ENCODE measurements around the gene ARHGDIG. TPM values are rescaled to one million over a fixed set of nuclear protein-coding genes. Genes with fewer than 3 reads are reported as not detected.
"Not testable (repeated sequence)": the region's sequence is repeated elsewhere in the genome, so short reads cannot be mapped to it uniquely, and the experiment has no call there.

ARHGDIG gene
- total RNA-seq, 1 experiment from 2014 or later, result 3.1 TPM

DNA sequence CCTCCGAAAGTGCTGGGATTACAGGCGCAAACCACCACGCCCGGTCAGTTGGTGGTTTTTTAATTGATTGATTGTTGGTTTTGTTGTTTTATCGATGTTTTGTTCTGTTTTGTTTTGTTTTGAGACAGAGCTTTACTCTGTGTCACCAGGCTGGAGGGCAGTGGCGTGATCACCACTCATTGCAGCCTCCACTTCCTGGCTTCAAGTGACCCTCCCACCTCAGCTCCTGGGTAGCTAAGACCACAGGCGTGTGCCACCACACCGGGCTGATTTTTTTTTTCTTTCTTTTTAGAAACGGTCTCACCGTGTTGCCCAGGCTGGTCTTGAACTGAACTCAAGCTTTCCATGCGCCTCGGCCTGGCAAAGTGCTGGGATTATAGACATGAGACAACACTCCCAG lies 33.4 kb upstream of the ARHGDIG start:
- no peaks in the 10 kb centered on the region for H3K27me3 ChIP-seq (ENCODE audit: low read length)
- H3K4me3 ChIP-seq (ENCODE audit: low read length), result no peak overlapping the region
- H3K4me1 ChIP-seq (ENCODE audit: low read length), result no peaks in the 10 kb centered on the region
- H3K9ac ChIP-seq (ENCODE audit: low read length), result no peak overlapping the region
- peaks cover 31% of the 10 kb centered on the region for H3K79me2 ChIP-seq (ENCODE audit: low read length)
- no peaks in the 10 kb centered on the region for H3K36me3 ChIP-seq (ENCODE audit: insufficient read depth, low read length)
- no peaks in the 10 kb centered on the region for H4K20me1 ChIP-seq (ENCODE audit: insufficient read depth, low read depth, low read length)
- no peak overlapping the region for H3K4me2 ChIP-seq (ENCODE audit: low read depth, low read length, poor library complexity, severe bottlenecking)
- no peaks in the 10 kb centered on the region for H3K9me3 ChIP-seq (ENCODE audit: low read length)
- no peak overlapping the region for H2AFZ ChIP-seq (ENCODE audit: low read length)
- DNase-seq, result no peak
- no peak overlapping the region for H3K27ac ChIP-seq (ENCODE audit: low read length)
- no peaks in the 10 kb centered on the region for H3K9me2 ChIP-seq (replicated peaks; ENCODE audit: insufficient read depth, low read length)

DNA sequence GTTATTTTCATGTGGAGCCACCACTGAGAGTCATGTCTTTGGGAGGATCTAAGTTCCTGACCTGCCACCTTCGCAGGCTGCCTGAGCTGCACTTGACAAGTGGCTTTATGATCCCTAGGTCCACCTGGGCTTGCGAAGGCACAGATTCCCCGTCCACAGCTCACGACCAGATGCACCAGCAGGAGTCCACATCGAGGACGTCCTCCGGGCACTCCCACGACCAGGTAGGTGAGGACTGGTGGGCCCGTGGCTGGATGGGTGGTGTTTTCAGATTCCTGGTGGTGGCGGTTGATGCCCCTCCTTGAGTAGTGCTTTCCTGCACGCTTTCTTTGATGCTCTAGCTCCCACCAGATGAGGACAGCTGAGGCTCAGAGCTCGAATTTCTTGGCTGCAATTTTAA lies 31.0 kb upstream of the ARHGDIG start:
- Histone ChIP-seq H4K20me1 (ENCODE audit: insufficient read depth, low read depth, low read length) (no peaks in the 10 kb centered on the region), H3K4me2 (ENCODE audit: low read depth, low read length, poor library complexity, severe bottlenecking) (no peak overlapping the region), H3K4me1 (ENCODE audit: low read length) (no peaks in the 10 kb centered on the region), H3K9me3 (ENCODE audit: low read length) (no peaks in the 10 kb centered on the region), H3K27me3 (ENCODE audit: low read length) (no peaks in the 10 kb centered on the region), H3K27ac (ENCODE audit: low read length) (no peak overlapping the region), H2AFZ (ENCODE audit: low read length) (no peak overlapping the region), H3K9me2 (replicated peaks; ENCODE audit: insufficient read depth, low read length) (no peaks in the 10 kb centered on the region), H3K4me3 (ENCODE audit: low read length) (no peak overlapping the region), H3K36me3 (ENCODE audit: insufficient read depth, low read length) (no peaks in the 10 kb centered on the region), H3K79me2 (ENCODE audit: low read length) (peaks cover 11% of the 10 kb centered on the region; the same call in 1 of the 2 replicates), H3K9ac (ENCODE audit: low read length) (no peak overlapping the region)
- DNase-seq, result no peak

DNA sequence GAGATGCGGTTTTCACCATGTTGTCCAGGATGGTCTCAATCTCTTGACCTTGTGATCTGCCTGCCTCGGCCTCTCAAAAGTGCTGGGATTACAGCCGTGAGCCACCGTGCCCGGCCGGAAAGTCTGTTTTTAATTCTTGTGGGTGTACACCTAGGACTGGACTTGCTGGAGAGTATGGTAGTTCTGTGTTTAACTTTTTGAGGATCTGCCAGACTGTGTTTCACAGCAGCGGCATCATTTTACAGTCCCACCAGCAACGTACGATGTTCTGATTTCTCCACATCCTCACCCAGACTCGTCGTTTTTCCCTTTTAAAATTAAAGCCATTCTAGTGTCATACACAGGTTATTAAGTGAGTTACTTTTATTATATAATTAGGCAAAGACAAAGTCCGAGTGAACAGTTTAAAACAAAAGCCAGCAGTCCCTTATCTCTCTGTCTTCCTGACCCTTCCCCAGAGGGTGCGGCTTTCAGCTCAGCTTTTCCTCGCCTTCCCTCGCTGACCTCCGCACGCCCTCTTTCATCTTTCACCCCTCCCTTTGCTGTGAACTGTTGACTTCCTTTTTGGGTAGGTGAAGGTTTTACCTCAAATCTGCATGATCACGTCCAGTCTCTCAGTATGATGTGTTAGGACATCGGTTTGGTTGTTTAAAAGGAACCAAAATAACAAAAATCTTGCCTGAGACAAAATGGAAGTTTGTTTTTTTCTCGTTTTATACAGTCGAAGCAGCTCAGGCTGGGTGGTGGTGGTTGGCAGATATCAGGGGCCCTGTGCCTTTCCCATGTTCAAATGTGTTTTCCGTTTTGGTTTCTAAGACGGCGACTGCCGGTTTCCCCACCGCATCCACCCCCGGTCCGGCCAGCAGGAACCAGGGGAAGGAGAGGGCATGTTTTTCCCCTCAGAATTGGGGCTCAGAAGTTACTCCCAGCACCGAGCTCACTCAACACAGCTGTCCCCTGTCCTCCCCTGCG lies 27.7 kb upstream of the ARHGDIG start:
- Histone ChIP-seq H3K27me3 (ENCODE audit: low read length) (no peaks in the 10 kb centered on the region), H2AFZ (ENCODE audit: low read length) (no peak overlapping the region), H3K27ac (ENCODE audit: low read length) (no peak overlapping the region), H4K20me1 (ENCODE audit: insufficient read depth, low read depth, low read length) (no peaks in the 10 kb centered on the region), H3K4me2 (ENCODE audit: low read depth, low read length, poor library complexity, severe bottlenecking) (no peak overlapping the region), H3K9ac (ENCODE audit: low read length) (no peak overlapping the region), H3K9me2 (replicated peaks; ENCODE audit: insufficient read depth, low read length) (no peaks in the 10 kb centered on the region), H3K36me3 (ENCODE audit: insufficient read depth, low read length) (no peaks in the 10 kb centered on the region), H3K79me2 (ENCODE audit: low read length) (no peaks in the 10 kb centered on the region; the same call in 1 of the 2 replicates), H3K4me3 (ENCODE audit: low read length) (no peak overlapping the region), H3K4me1 (ENCODE audit: low read length) (no peaks in the 10 kb centered on the region), H3K9me3 (ENCODE audit: low read length) (no peaks in the 10 kb centered on the region)
- no peak for DNase-seq

DNA sequence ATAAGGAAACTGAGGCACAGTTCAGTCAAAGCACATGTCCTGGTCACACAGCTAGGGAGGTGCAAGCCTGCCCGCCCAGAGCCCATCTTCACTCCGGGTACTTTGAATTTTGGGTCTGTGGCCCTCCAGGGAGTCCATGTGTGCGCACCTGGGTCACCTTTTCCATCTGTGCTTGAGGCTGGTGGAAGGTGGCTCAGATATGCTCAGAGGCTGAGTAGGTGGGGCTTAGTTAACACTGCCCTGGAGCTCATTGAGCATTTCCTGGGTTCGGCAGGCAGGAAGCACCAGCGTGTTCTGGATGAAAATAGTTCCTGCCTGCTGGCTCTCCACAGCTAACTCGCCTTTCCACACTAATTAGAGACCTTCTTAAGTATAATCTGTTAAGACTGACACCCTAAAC lies 26.6 kb upstream of the ARHGDIG start:
- no peak for DNase-seq
- no peak overlapping the region for H3K4me3 ChIP-seq (ENCODE audit: low read length)
- no peak overlapping the region for H3K9ac ChIP-seq (ENCODE audit: low read length)
- no peaks in the 10 kb centered on the region; the same call in 1 of the 2 replicates for H3K79me2 ChIP-seq (ENCODE audit: low read length)
- no peak overlapping the region for H3K27ac ChIP-seq (ENCODE audit: low read length)
- no peaks in the 10 kb centered on the region for H3K9me2 ChIP-seq (replicated peaks; ENCODE audit: insufficient read depth, low read length)
- no peak overlapping the region for H2AFZ ChIP-seq (ENCODE audit: low read length)
- no peak overlapping the region for H3K4me2 ChIP-seq (ENCODE audit: low read depth, low read length, poor library complexity, severe bottlenecking)
- no peaks in the 10 kb centered on the region for H3K4me1 ChIP-seq (ENCODE audit: low read length)
- H3K27me3 ChIP-seq (ENCODE audit: low read length), result no peaks in the 10 kb centered on the region
- no peaks in the 10 kb centered on the region for H3K36me3 ChIP-seq (ENCODE audit: insufficient read depth, low read length)
- no peaks in the 10 kb centered on the region for H3K9me3 ChIP-seq (ENCODE audit: low read length)
- H4K20me1 ChIP-seq (ENCODE audit: insufficient read depth, low read depth, low read length), result no peaks in the 10 kb centered on the region

DNA sequence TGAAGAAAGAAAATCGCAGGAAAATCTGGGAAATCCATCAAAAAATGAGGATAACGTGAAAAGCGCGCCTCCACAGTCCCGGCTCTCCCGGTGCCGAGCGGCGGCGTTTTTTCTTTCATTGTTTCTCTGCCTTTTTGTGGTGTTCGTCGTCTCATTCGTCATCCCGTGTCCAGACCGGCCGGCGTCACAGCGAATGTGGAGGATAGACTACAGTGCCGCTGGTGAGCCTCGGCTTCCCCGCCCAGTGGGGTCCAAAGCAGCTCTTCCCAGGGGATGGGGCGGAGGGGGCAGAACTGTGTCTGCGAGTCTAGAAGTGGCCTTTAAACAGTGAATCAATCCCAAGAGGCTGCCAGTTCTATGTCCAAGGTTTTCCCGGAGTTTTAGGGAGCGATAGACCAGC lies 25.9 kb upstream of the ARHGDIG start:
- H3K9me3 ChIP-seq (ENCODE audit: low read length), result no peaks in the 10 kb centered on the region
- H3K9me2 ChIP-seq (replicated peaks; ENCODE audit: insufficient read depth, low read length), result no peaks in the 10 kb centered on the region
- no peaks in the 10 kb centered on the region for H3K27me3 ChIP-seq (ENCODE audit: low read length)
- H3K4me1 ChIP-seq (ENCODE audit: low read length), result no peaks in the 10 kb centered on the region
- H2AFZ ChIP-seq (ENCODE audit: low read length), result no peak overlapping the region
- no peak overlapping the region for H3K4me2 ChIP-seq (ENCODE audit: low read depth, low read length, poor library complexity, severe bottlenecking)
- H3K27ac ChIP-seq (ENCODE audit: low read length), result no peak overlapping the region
- no peaks in the 10 kb centered on the region for H3K79me2 ChIP-seq (ENCODE audit: low read length)
- DNase-seq, result no peak
- H3K9ac ChIP-seq (ENCODE audit: low read length), result no peak overlapping the region
- no peak overlapping the region for H3K4me3 ChIP-seq (ENCODE audit: low read length)
- no peaks in the 10 kb centered on the region for H3K36me3 ChIP-seq (ENCODE audit: insufficient read depth, low read length)
- no peaks in the 10 kb centered on the region for H4K20me1 ChIP-seq (ENCODE audit: insufficient read depth, low read depth, low read length)

DNA sequence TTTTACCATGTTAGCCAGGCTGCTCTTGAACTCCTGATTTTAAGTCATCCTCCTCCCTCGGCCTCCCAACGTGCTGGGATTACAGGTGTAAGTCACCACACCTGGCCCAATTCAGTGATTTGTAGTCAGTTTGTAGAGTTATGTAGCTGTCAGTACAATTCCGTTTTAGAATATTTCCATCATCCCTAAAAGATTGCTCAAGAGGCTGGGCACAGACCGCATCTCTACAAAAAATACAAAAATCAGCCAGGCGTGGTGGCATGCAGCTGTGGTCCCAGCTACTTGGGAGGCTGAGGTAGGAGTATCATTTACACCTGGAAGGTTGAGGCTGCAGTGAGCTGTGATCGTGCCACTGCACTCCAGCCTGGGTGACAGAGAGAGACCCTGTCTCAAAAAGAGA lies 25.2 kb upstream of the ARHGDIG start:
- Histone ChIP-seq H3K9me3 (ENCODE audit: low read length) (no peaks in the 10 kb centered on the region), H2AFZ (ENCODE audit: low read length) (no peak overlapping the region)

DNA sequence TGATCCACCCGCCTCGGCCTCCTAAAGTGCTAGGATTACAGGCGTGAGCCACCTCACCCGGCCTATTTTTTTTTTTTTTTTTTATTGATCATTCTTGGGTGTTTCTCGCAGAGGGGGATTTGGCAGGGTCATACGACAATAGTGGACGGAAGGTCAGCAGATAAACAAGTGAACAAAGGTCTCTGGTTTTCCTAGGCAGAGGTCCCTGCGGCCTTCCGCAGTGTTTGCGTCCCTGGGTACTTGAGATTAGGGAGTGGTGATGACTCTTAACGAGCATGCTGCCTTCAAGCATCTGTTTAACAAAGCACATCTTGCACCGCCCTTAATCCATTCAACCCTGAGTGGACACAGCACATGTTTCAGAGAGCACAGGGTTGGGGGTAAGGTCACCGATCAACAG lies 22.3 kb upstream of the ARHGDIG start:
- H3K27me3 ChIP-seq (ENCODE audit: low read length); H3K79me2 ChIP-seq (ENCODE audit: low read length); H3K4me1 ChIP-seq (ENCODE audit: low read length); H4K20me1 ChIP-seq (ENCODE audit: insufficient read depth, low read depth, low read length); H3K9ac ChIP-seq (ENCODE audit: low read length); H3K9me2 ChIP-seq (replicated peaks; ENCODE audit: insufficient read depth, low read length); H2AFZ ChIP-seq (ENCODE audit: low read length); H3K4me2 ChIP-seq (ENCODE audit: low read depth, low read length, poor library complexity, severe bottlenecking); H3K9me3 ChIP-seq (ENCODE audit: low read length); H3K36me3 ChIP-seq (ENCODE audit: insufficient read depth, low read length); DNase-seq; H3K4me3 ChIP-seq (ENCODE audit: low read length); H3K27ac ChIP-seq (ENCODE audit: low read length): not testable (repeated sequence)

More for the DNA sequence above, 25.2 kb upstream of the ARHGDIG start:
- no peaks in the 10 kb centered on the region for H3K79me2 ChIP-seq (ENCODE audit: low read length)
- no peaks in the 10 kb centered on the region for H3K9me2 ChIP-seq (replicated peaks; ENCODE audit: insufficient read depth, low read length)
- H3K4me2 ChIP-seq (ENCODE audit: low read depth, low read length, poor library complexity, severe bottlenecking), result no peak overlapping the region
- H3K4me1 ChIP-seq (ENCODE audit: low read length), result no peaks in the 10 kb centered on the region
- H3K27me3 ChIP-seq (ENCODE audit: low read length), result no peaks in the 10 kb centered on the region
- no peak for DNase-seq
- H3K36me3 ChIP-seq (ENCODE audit: insufficient read depth, low read length), result no peaks in the 10 kb centered on the region
- no peak overlapping the region for H3K9ac ChIP-seq (ENCODE audit: low read length)
- H3K4me3 ChIP-seq (ENCODE audit: low read length), result no peak overlapping the region
- no peaks in the 10 kb centered on the region for H4K20me1 ChIP-seq (ENCODE audit: insufficient read depth, low read depth, low read length)
- no peak overlapping the region for H3K27ac ChIP-seq (ENCODE audit: low read length)

DNA sequence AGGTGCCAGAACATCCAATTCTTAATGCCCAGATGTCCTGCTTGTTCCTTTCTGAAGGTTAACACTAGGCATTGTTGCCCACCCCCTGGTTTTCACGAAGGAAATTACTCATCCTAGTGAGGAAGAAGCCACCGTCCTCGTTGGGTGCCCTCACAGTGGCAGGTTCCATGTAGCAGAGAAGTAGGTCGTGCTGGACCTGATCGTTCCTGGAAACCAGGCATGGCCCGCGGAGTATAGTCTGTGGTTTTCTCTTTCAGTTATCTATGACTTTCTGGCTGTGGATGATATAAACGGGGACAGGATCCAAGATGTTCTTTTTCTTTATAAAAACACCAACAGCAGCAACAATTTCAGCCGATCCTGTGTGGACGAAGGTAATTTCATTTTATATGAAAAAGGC lies 21.2 kb upstream of the ARHGDIG start:
- Histone ChIP-seq H3K9me2 (replicated peaks; ENCODE audit: insufficient read depth, low read length) (no peaks in the 10 kb centered on the region), H3K4me1 (ENCODE audit: low read length) (no peaks in the 10 kb centered on the region), H3K4me2 (ENCODE audit: low read depth, low read length, poor library complexity, severe bottlenecking) (no peak overlapping the region), H4K20me1 (ENCODE audit: insufficient read depth, low read depth, low read length) (no peaks in the 10 kb centered on the region), H3K9me3 (ENCODE audit: low read length) (no peaks in the 10 kb centered on the region), H3K27ac (ENCODE audit: low read length) (no peak overlapping the region), H3K4me3 (ENCODE audit: low read length) (no peak overlapping the region), H3K79me2 (ENCODE audit: low read length) (no peaks in the 10 kb centered on the region), H3K27me3 (ENCODE audit: low read length) (no peaks in the 10 kb centered on the region), H2AFZ (ENCODE audit: low read length) (no peak overlapping the region), H3K9ac (ENCODE audit: low read length) (no peak overlapping the region), H3K36me3 (ENCODE audit: insufficient read depth, low read length) (no peaks in the 10 kb centered on the region)
- DNase-seq, result no peak
